DMS 273 treated with DMSO at 0.1 percent for 48 hours (cell line): ENCODE measurements around the gene RBM20.
"Not testable (repeated sequence)": the region's sequence is repeated elsewhere in the genome, so short reads cannot be mapped to it uniquely, and the experiment has no call there.

Source experiments
- DNase-seq: peaks from one replicate; lab custom pipeline; 2025; lab: John Stamatoyannopoulos, UW

The RBM20 gene

GRCh38 chr10:110857265-110858171, 213.4 kb downstream of the RBM20 start:
- peak; percentile 72 for DNase-seq

DNA sequence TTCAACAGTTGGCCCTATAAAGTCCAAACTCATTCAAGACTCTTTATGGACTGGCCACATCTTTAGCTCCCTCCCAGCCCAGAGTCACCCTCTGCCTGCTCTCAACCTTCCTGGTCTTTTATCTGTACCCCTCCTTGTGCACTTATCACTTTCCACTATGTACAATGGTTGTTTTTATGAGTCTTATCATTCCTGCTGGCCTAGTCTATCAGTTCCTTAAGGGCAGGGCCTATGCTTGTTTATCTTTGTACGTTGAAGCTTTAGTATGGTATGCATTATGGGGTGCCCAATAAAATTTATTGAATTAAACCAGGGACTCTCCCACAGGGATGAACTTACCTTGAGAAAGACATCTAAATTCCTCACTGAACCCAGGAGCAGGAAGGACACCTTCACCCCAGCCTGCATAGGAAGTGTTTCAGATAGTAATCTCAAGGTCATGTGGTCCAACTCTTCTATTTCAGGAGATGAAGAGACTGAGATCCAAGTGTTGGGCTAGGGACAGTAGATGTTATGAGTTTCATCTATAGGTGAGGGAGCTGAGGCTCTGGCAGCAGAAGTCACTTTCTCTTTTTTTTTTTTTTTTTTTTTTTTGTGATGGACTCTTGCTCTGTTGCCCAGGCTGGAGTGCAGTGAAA, 214.3 kb downstream of the RBM20 start:
- no peak for DNase-seq

- no peak for DNase-seq
Observed at GRCh38 chr10:110859206-110859972, 215.3 kb downstream of the RBM20 start.

DNA sequence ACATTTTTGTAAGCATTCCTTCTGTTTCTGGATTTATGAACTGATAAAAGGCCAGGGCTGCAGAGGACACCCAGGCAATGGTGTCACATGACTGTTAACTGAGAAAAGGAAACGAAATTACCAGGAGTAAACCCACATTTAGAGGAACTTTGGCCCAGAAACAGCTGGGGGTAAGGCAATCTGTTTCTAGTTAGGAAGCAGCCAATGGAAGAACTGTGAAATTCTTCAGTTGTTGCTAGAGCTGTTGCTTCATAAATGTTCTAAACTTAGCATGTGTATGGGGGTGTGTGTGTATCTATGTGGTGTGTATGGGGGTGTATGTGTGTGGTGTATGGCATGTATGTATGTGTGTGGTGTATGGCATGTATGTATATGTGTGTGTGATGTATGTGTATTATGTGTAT, 215.8 kb downstream of the RBM20 start:
- no peak for DNase-seq

DNA sequence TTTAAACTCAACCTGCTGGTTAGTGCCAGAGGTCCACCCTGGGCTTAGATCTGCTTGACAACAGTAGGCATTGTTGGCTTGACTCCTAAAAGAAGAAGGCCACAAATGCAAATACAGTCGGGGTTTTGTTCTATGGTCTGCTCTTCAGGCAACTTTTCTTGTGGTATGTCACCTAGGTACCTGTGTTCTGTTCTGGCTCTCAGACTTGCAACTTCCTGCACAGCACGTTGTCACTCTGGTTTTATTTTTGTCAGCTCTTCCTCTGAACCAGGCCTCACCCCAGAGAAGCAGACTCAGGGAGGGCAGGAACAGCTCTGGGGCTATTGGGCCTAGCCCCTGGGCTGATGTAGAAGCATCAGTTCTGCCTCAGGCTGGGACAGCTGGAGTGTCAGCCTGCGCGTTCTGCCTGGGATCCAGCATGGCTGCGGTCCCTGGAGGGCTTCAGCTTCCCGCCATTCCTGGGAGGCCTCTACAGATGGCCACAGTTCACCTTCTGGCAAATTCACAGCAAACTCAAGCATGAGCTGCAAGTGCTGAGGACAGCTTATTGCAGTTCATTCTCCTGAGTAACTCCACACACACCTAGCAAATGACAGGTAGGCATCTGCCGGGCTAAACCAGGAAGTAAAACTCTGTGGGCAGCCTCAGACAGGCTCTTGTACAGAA, 216.6 kb downstream of the RBM20 start:
- no peak for DNase-seq

GRCh38 chr10:110861476-110861875, 217.3 kb downstream of the RBM20 start:
- DNase-seq, result no peak

DNA sequence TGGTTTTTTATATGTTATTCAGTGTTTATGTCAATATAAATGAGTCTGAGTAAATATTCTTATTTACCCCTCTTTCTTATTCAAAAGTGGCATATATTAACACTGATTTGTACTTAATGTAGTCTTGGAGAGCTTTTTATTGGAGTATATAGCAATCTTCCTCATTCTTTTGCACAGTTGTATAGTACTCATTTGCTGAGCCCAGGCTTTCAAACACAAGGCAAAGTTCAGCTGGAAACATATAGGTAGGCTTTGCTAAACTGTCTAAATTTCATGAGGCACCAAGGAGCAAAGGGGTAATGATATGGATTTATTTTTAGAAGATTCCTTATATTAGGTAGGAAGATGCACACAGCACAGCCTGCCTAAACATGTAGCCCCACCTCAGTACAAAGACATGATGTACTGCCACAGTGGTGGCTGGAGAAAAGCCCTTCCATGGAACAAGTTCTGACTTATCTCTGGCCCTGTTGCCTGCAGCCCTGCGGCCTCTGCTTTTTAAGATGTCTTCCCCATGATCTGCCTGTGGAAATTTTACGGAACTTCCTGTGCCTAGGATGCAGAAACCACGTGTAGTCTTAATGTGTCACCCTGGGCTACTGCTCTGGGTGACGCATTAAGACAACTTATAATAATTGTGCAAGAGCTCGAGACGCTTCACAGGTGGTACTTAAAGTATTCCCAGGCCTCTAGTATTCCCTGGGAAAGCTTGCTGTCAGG, 218.0 kb downstream of the RBM20 start:
- no peak for DNase-seq

DNA sequence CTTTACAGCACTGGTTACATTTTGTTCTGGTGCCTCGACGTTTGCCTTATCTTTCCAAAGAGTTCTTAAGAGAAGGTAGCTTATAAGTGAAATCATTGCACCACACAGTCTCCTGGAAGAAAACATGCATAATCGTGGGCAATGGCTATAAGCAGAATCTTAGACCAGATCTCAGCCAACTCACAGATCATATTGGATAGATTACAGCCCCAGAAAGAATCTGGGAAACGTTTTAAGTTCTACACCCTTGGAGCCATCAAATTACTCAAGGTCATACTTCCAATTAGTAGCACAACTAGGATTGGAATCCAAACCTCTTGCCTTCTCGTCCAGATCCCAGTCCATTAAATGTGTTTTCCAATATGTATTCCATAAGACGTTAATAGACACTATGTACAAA, 218.8 kb downstream of the RBM20 start:
- no peak for DNase-seq

GRCh38 chr10:110863361-110863760, 219.2 kb downstream of the RBM20 start:
- no peak for DNase-seq

DNA sequence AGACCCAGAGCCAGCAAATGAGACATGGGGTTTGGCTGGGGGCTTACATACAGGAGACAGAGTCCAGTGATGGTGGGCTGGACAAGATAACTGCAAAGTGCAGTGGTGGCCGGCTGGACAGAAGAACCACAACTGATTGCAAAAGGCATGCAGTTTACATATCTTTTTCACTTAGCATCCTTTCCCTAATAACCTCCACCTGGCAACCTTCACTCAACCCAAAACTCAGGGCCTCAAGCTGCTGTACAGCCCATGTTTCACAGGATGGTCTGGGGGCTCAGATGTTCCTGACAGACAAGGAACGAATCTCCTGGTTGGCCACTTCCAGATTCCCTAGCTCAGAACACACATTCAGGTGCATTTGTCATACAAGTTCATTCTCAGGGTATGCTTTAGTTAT, 219.8 kb downstream of the RBM20 start:
- DNase-seq, result no peak

DNA sequence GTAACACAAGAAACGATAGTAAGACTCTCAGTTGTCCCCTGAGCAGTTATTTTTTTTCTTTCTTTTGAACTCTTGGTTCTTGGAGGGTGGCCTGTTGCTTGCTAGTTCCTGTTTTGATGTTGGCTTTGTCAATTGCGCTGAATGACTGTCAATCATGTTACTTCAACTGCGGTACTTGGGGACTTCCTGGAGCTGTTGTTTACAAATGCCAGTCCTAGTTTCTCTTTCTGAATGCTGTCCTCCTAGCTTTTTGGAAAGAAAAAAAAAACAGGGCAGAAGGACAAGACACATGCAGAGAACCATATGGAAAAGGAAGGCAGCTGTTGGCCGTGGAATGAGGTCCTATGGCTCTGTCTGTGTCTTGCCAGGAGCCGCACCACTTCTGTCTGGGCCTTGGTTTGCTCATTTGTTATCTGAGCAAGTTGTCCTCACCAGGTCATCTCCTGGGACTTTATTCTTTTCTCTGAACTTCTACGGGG, 220.6 kb downstream of the RBM20 start:
- DNase-seq, result peak; percentile 25

DNA sequence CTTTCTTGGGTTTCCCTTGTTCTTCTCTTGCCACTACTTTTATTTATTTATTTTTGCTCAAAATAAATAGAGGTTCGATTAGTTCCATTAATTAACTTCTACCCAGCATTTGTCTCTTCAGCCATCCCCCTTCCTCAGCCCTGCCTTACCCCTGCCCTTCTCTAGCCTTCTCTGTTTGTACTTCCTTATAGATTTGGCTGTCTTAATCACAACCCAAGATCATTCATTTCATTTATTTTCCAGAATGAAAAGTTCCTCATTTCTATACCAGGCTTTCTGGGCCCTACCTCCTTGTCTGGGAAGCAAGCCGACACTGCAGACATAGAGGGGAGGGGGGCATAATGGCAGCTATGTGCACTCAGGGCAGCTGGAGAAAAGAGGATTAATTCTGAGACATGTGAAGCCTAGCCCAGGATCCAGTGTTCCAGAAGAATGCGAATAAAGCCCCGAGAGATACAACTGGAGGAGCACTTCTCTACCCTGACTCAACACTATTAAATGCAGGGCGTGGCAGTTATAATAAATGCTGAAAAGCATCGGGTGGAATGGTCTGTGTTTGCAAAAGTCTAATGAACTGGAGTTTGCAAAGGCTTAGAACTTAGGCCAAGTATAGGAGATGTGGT, 221.2 kb downstream of the RBM20 start:
- no peak for DNase-seq

DNA sequence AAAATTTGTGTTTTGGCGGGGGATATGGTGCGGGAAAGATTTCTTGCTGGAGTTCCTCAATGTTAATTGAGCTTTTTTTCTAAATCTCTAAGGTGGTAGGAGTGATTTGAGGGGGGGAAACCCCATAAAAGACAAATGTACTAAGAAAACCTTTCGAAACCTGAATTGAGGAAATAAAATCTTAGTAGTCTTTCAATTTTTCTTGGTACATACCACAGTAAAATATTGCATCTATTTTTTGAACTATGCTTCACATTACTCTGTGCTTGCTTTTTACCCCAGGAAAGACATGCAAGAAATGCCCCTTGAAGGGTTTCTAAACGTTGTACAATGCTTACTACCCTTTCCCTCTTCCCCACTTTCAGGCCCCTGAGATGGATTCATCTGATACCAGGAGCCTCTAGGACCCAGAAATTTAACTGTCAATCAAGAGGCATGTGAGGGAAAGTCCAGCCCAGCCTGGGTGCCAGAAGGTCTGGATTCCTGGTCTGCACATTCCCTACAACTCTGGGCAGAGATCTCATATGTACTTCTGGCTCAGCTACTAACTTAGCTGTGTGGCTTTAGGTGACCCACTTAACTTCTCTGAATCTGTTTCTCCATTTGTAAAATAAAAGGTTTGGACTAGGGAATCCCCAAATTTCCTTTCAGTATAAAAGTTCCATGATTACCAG, 221.8 kb downstream of the RBM20 start:
- peak; percentile 32 for DNase-seq

DNA sequence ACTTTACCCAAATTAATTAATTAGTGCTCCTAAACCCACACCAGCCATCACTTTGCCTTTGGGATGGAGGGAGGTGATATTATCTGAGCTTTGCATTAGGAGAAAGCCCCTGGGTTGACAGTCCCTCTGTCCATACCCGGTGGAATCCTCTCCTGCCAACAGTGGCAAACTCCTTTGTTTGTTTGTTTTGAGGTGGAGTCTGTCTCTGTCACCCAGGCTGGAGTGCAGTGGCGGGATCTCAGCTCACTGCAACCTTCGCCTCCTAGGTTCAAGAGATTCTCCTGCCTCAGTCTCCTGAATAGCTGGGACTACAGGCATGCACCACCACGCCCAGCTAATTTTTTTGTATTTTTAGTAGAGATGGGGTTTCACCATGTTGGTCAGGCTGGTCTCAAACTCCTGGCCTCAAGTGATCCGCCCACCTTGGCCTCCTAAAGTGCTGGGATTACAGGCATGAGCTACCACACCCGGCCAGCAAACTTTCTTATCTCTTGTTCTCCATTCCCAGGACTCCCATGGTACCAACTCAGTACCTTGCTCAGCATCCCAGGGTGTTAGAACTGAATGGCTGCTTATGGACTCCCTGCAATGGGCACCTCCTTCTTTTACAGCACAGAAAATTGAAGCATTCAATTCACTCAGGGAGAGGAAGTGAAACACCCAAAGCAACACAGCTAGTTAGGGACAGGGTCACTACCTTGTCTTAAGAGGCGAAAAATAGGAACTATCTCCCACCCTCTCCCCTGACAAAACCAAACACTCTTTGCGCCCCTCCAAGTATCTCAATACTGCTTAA, 223.1 kb downstream of the RBM20 start:
- not testable (repeated sequence) for DNase-seq

DNA sequence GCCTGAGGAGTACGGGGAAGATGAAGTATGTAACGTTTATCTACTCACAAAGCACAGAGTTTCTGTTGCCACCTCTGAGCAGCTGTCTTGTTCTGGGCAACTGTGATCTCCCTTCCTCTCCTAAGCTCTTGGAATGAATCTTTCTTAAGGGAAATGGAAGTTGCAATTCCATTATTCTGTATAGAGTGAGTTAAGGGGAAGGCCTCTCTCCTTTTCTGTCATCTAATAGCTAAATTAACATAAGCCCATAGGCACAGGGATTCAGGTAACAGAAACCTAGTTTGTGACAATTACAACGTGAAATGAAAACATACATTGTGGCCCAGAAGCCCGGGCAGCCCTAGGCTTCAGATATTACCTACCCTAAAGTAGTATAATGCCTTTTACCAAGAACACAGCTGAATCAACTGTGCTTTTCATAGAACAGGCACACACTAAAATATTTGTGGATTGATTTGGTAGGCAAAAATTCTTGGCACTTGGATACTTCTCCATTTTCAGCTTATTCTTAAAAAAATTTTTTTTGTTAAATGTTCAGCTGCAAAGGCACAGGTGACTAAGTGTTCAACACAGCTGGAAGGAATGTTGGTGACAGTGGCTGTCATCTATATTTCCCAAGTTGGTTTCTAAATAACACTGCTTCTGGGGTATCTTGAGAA, 223.8 kb downstream of the RBM20 start:
- no peak for DNase-seq

DNA sequence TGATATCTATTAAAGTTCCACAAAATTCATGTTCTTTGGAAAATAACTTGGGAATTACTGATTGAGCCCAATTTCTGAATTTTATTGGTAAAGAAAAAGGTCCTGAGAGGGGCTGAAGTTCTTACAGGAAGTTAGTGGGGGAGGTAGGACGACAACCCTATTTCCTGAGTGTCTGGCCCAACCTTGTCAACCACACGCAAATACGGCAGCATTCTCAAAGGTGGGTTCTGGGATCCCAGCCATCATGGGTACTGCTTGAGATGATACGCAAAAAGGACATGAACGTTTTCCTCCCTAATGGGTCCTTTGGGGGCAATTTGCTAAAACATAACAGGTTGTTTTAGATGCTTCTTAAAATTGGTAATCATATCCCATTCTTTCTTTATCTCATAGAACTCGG, 224.8 kb downstream of the RBM20 start:
- DNase-seq, result no peak

GRCh38 chr10:110870823-110871297, 226.7 kb downstream of the RBM20 start:
- DNase-seq, result no peak

DNA sequence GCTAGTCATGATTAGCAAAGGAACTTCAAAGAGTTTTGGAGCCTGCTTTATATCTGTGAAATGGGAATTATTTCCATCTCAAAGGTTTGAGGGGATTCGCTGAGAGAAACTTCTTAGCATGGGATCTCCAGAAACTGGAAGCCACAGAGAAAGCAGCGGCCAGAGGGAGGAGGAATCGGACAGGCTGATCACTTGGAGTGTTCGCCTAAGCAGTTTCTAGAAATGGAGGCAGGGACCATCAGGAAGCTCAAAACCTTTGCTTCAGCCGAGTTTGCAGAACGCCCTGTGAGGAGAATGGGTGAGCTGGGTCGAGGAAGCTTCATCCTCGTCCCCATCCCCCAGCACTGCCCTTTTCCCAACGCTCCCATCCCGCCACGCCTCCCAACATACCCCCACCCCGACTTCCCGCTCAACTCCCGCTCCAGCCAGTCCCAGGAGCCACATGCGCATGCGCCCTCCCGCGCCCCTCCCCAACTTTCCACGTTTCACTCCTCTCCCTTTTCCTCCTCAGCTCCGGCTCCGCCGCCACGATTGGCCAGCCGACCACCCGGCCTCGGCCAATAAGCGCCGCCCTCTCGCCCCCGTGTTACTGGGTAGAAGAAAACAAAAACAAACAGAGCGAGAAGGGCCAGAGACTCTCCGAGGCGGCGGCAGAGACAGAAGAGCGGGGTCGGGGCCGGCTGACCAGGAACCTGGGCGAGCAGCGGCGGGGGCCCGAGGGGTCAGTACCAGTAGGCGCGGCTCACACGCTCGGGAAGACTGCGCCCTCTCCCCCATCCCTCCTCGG, 227.4 kb downstream of the RBM20 start, which contains the start of gene PDCD4:
Gene PDCD4 (plus strand): TSS at position 631 of the 787 bp plus-strand sequence. CDS start 4,100 bp downstream, outside the sequence.
- peak; percentile 91 for DNase-seq
